A549 (cell line): ENCODE data around the gene CENPK. TPM values are rescaled to one million over a fixed set of nuclear protein-coding genes. Genes with fewer than 3 reads are reported as not detected.

Source experiments
- ATAC-seq, 2 experiments: fragments of 200-7000 bp in 1 of 2; fragments of >200 bp in 1 of 2; cut with Nextera tagmentation in 1 of 2; cut with Tn5 transposase in 1 of 2; 3 replicates each; pipeline versions ENCODE4 v1.8.0 to v1.9.1; 2018 to 2020; ENCODE audit warnings: mild to moderate bottlenecking in 1 of 2, moderate library complexity in 1 of 2
- CTCF ChIA-PET: fragments of 300-600 bp; sonication (Branson Sonifier 250); formaldehyde crosslinking; extraction: SDS; loops from one replicate; lab custom pipeline; 2021; ENCODE audit warnings: antibody characterized with exemption, inconsistent platforms; lab: Yijun Ruan, JAX
- POLR2A ChIA-PET: fragments of 350-600 bp; formaldehyde crosslinking; extraction: SDS; loops from one replicate; lab custom pipeline; 2021; ENCODE audit warnings: antibody characterized with exemption, inconsistent platforms; lab: Yijun Ruan, JAX
- DNase-seq, 2 experiments: peaks; one replicate each; pipeline versions ENCODE4 v3.0.0 to v3.0.0-alpha.2; 2011 to 2016; ENCODE audit warnings: low read depth in 1 of 2, low spot score in 1 of 2
- FAIRE-seq: peaks from 2 replicates; lab custom pipeline; 2011; peaks lifted over from hg19 to GRCh38; lab: Jason Lieb, UNC
- H3K27ac ChIP-seq, 2 experiments: fragments of >200 bp; sonication (Bioruptor Twin); formaldehyde crosslinking; 3 replicates each; pipeline ENCODE4 v1.5.1; 2016 to 2017
- H3K4me1 ChIP-seq: fragments of >200 bp; sonication (Bioruptor Twin); formaldehyde crosslinking; 3 replicates; pipeline ENCODE4 v1.6.1; 2016
- H3K4me2 ChIP-seq: fragments of >200 bp; sonication (Bioruptor Twin); formaldehyde crosslinking; 3 replicates; pipeline ENCODE4 v1.6.1; 2016
- H3K4me3 ChIP-seq: fragments of >200 bp; sonication (Bioruptor Twin); formaldehyde crosslinking; 3 replicates; pipeline ENCODE4 v1.5.1; 2016
- H3K9me3 ChIP-seq: fragments of >200 bp; sonication (Bioruptor Twin); formaldehyde crosslinking; 3 replicates; pipeline ENCODE4 v1.6.1; 2016
- CBX8 ChIP-seq: fragments of 200-600 bp; sonication (generic); IDR thresholded peaks from 2 replicates; pipeline ENCODE4 v1.6.1; 2016
- CHD4 ChIP-seq: fragments of 200-600 bp; sonication (generic); IDR thresholded peaks from 2 replicates; pipeline ENCODE4 v1.6.1; 2016; ENCODE audit warnings: antibody characterized with exemption, mild to moderate bottlenecking, borderline replicate concordance
- EHMT2 ChIP-seq: fragments of 200-600 bp; sonication (generic); IDR thresholded peaks from 2 replicates; pipeline ENCODE4 v1.6.1; 2016; ENCODE audit warnings: antibody characterized with exemption, low read depth, mild to moderate bottlenecking, moderate library complexity
- ESRRA ChIP-seq: fragments of 150-350 bp; IDR thresholded peaks from 2 replicates; pipeline ENCODE4 v1.6.1; 2014; ENCODE audit warnings: mild to moderate bottlenecking, low read length, borderline replicate concordance
- FOSB ChIP-seq: fragments of 250-450 bp; sonication (Bioruptor Pico); IDR thresholded peaks from 2 replicates; pipeline ENCODE4 v1.5.0; 2020; ENCODE audit warnings: mild to moderate bottlenecking, moderate library complexity
- FOXS1 ChIP-seq: fragments of 250-450 bp; sonication (Bioruptor Pico); IDR thresholded peaks from 2 replicates; pipeline ENCODE4 v1.5.0; 2020; ENCODE audit warnings: mild to moderate bottlenecking, moderate library complexity
- HDAC2 ChIP-seq: fragments of 200-600 bp; sonication (generic); IDR thresholded peaks from 2 replicates; pipeline ENCODE4 v1.6.1; 2016
- HMGXB4 ChIP-seq: fragments of 250-450 bp; sonication (Bioruptor Pico); IDR thresholded peaks from 2 replicates; pipeline ENCODE4 v1.5.0; 2021; ENCODE audit warnings: mild to moderate bottlenecking, moderate library complexity, borderline replicate concordance
- HOXA7 ChIP-seq: fragments of 250-450 bp; sonication (Bioruptor Pico); IDR thresholded peaks from 2 replicates; pipeline ENCODE4 v1.5.0; 2020; ENCODE audit warnings: mild to moderate bottlenecking, moderate library complexity
- JUN ChIP-seq, 2 experiments: fragments of >200 bp; sonication (Bioruptor Twin); formaldehyde crosslinking; IDR thresholded peaks; 2 replicates in 1 of 2; 3 replicates in 1 of 2; pipeline ENCODE4 v1.6.1; 2016 to 2017
- KDM1A ChIP-seq: fragments of 200-600 bp; sonication (generic); IDR thresholded peaks from 2 replicates; pipeline ENCODE4 v1.6.1; 2016; ENCODE audit warnings: low read depth, mild to moderate bottlenecking
- KDM5A ChIP-seq: fragments of 200-600 bp; sonication (generic); IDR thresholded peaks from 2 replicates; pipeline ENCODE4 v1.6.1; 2016; ENCODE audit warnings: antibody characterized with exemption, mild to moderate bottlenecking
- MAFK ChIP-seq: fragments of 450-650 bp; IDR thresholded peaks from 2 replicates; pipeline ENCODE4 v1.6.1; 2014; ENCODE audit not compliant: partially characterized antibody
- MAZ ChIP-seq: fragments of 150-350 bp; IDR thresholded peaks from 2 replicates; pipeline ENCODE4 v1.6.1; 2014; ENCODE audit warnings: antibody characterized with exemption, low read depth, low read length, borderline replicate concordance
- PBX3 ChIP-seq: IDR thresholded peaks from 2 replicates; pipeline ENCODE4 v1.6.1; 2012
- POLR2A ChIP-seq: IDR thresholded peaks from 2 replicates; pipeline ENCODE4 v1.6.1; 2012; ENCODE audit warnings: mild to moderate bottlenecking, low read length
- RCOR1 ChIP-seq: fragments of 150-350 bp; IDR thresholded peaks from 2 replicates; pipeline ENCODE4 v1.6.1; 2014; ENCODE audit warnings: antibody characterized with exemption, low read length, low read depth
- ZNF302 ChIP-seq: fragments of 250-450 bp; sonication (Bioruptor Pico); IDR thresholded peaks from 2 replicates; pipeline ENCODE4 v1.9.0; 2021; ENCODE audit warnings: inconsistent platforms, mild to moderate bottlenecking, moderate library complexity
- WGBS: methylation state at CpG from one replicate; pipeline ENCODE4 v1.1.6; 2017; ENCODE audit errors: missing lambda C conversion rate; 5-methylcytosine and 5-hydroxymethylcytosine counted together
- polyA plus RNA-seq, 4 experiments: library from polyadenylated mRNA; depleted of rRNA in 3 of 4; stranded (reverse); fragments of >200 nt; fragmentation: RNase III in 1 of 4; extraction: RNeasy Plus Mini Kit Qiagen cat#74134 plus additional on column Dnase treatment in 1 of 4; gene quantifications; 2 replicates in 3 of 4; 3 replicates in 1 of 4; pipeline ENCODE4 v1.2.3, GENCODE V29; 2011 to 2017
- TF ChIP-seq, protein P1 (sequence below): fragments of >200 bp; sonication (Bioruptor Twin); formaldehyde crosslinking; IDR thresholded peaks from 3 replicates; pipeline ENCODE4 v1.6.1; 2016

The CENPK gene
- polyA plus RNA-seq, 2 of the 4 experiments (the other 2 are of a cell fraction) = 71.2 to 72.7 TPM

GRCh38 chr5:65535529-65535987 is 27.4 kb downstream of the CENPK start:
- FAIRE-seq (no peak), ATAC-seq (no peak; a peak in 1 of 6 replicates), DNase-seq (no peak)
- ChIA-PET CTCF (interaction anchor here (1.1 kb wide), 1 partner anchor 15 kb away, joined by 3 read pairs; no protein-coding TSS in a partner anchor), POLR2A (no interaction called here)
- Histone ChIP-seq H3K4me2 (no peak overlapping the region), H3K4me3 (no peak overlapping the region), H3K27ac (no peak overlapping the region), H3K4me1 (no peaks in the 10 kb centered on the region), H3K9me3 (no peaks in the 10 kb centered on the region)
- 94% methylated on average over 6 of the region's 6 CpGs for WGBS
- no peak for TF ChIP-seq KDM5A
- TF ChIP-seq HMGXB4 (CRISPR knock-in tag) = no peak
- TF ChIP-seq HOXA7 (CRISPR knock-in tag) = no peak
- no peak for TF ChIP-seq ZNF302 (CRISPR knock-in tag)
- TF ChIP-seq, protein P1, sequence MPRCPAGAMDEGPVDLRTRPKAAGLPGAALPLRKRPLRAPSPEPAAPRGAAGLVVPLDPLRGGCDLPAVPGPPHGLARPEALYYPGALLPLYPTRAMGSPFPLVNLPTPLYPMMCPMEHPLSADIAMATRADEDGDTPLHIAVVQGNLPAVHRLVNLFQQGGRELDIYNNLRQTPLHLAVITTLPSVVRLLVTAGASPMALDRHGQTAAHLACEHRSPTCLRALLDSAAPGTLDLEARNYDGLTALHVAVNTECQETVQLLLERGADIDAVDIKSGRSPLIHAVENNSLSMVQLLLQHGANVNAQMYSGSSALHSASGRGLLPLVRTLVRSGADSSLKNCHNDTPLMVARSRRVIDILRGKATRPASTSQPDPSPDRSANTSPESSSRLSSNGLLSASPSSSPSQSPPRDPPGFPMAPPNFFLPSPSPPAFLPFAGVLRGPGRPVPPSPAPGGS = no peak
- TF ChIP-seq FOSB (CRISPR knock-in tag) = no peak
- no peak for TF ChIP-seq ESRRA
- TF ChIP-seq MAFK = no peak
- TF ChIP-seq POLR2A = no peak
- no peak for TF ChIP-seq RCOR1
- TF ChIP-seq EHMT2 = no peak

DNA sequence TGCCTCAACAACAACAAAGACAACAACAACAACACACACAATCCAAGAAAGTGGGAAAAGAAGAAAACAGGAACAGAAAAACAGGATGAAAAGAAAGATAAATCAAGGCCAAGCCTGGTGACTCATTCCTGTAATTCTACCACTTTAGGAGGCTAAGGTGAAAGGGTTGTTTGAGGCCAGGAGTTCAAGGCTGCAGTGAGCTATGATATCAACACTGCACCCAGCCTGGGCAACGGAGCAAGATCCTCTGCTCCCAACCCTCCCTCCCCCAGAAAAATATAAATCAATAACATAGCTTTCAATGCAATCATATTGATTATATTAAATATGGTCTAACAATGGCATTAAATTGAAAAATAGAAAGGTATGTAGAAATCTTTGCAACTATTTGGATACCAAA is 32.1 kb downstream of the CENPK start:
- no peak for DNase-seq
- no peak overlapping the region for H3K27ac ChIP-seq
- no peak for ATAC-seq
- no peak for FAIRE-seq
- ChIA-PET POLR2A (no interaction called here), CTCF (no interaction called here)
- H3K9me3 ChIP-seq = no peaks in the 10 kb centered on the region
- H3K4me1 ChIP-seq = no peaks in the 10 kb centered on the region
- no peak overlapping the region for H3K4me3 ChIP-seq
- H3K4me2 ChIP-seq = no peak overlapping the region
- 83% methylated on average over 1 of the region's 1 CpG for WGBS
- TF ChIP-seq HDAC2 = no peak
- no peak for TF ChIP-seq POLR2A
- no peak for TF ChIP-seq KDM1A
- TF ChIP-seq CBX8 = no peak
- TF ChIP-seq CHD4 = no peak
- TF ChIP-seq FOXS1 (CRISPR knock-in tag) = no peak
- TF ChIP-seq JUN (IDR thresholded peaks at IDR 0.05) = no peak
- TF ChIP-seq HMGXB4 (CRISPR knock-in tag) = no peak
- TF ChIP-seq, all 56 proteins: peak for 0

- no peak overlapping the region for H3K4me3 ChIP-seq
- CTCF ChIA-PET = no interaction called here
- DNase-seq = no peak
- no peak for TF ChIP-seq PBX3
- no peak for TF ChIP-seq MAZ
- no peak for TF ChIP-seq ESRRA
- no peak overlapping the region for H3K4me2 ChIP-seq
- H3K9me3 ChIP-seq = no peaks in the 10 kb centered on the region
- H3K4me1 ChIP-seq = no peaks in the 10 kb centered on the region
- POLR2A ChIA-PET = no interaction called here
- 80% methylated on average over 3 of the region's 3 CpGs for WGBS
- H3K27ac ChIP-seq = no peak overlapping the region
- FAIRE-seq = no peak
- no peak for ATAC-seq
Observed at GRCh38 chr5:65525726-65526125, 37.2 kb downstream of the CENPK start.
